Measurements from ENCODE around the gene TFIP11.

DNA sequence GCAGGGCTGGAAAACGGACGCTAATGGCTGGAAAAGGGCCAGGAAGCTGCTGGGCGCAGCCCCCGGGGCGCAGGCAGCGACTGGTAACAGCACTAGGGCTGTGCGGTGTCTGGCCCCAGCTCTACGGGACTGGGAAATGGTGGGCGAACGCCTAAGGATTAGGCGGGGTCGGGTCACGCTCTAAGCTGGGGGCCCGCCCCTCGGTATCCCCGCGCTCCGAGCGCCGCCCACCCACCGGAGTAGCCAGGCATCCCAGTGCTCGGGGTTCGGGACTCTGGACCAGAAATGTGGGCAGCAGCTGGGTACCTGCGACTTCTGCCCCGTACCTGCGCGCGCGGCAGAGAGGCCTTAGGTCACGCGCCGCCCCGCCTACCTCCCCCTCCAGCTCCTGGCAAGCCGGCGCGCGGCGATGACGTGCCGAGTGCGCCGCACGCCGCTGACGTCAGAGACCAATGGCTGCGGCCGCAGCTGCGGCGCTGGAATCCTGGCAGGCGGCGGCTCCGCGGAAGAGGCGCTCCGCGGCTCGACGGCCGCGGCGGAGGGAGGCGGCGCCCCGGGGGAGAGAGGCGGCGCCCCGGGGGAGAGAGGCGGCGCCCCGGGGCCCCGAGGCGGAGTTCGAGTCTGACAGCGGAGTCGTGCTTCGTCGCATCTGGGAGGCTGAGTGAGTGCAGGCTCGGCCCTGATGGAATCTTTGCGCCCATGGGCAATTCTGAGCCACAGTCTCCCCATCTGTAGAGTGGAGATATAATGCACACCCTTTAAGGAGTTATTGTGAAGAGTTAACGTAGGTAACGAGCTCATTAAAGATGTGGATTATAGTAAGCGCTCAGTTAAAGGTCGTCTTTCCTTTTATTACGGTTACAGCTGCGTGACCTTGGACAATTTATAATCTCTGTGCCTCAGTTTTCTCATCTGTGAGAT is 28.6 kb downstream of the TFIP11 start, which contains the start of the genes HPS4 and SRRD:
- TF ChIP-seq, protein P1, sequence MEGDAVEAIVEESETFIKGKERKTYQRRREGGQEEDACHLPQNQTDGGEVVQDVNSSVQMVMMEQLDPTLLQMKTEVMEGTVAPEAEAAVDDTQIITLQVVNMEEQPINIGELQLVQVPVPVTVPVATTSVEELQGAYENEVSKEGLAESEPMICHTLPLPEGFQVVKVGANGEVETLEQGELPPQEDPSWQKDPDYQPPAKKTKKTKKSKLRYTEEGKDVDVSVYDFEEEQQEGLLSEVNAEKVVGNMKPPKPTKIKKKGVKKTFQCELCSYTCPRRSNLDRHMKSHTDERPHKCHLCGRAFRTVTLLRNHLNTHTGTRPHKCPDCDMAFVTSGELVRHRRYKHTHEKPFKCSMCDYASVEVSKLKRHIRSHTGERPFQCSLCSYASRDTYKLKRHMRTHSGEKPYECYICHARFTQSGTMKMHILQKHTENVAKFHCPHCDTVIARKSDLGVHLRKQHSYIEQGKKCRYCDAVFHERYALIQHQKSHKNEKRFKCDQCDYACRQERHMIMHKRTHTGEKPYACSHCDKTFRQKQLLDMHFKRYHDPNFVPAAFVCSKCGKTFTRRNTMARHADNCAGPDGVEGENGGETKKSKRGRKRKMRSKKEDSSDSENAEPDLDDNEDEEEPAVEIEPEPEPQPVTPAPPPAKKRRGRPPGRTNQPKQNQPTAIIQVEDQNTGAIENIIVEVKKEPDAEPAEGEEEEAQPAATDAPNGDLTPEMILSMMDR (IDR thresholded peaks at IDR 0.05): no peak
- TF ChIP-seq EZH2 (IDR thresholded peaks at IDR 0.05; ENCODE audit: borderline replicate concordance, insufficient read depth, low read depth, low read length, poor library complexity, severe bottlenecking): no peak

Measured in B cell (primary cell).